GM19397 (cell line): ENCODE results near the gene PHACTR1.
A peak's percentile ranks its signal among the peaks of the same experiment; 100 is the strongest.

Experiments used
- ATAC-seq: cut with Tn5 transposase; IDR thresholded peaks from one replicate; pipeline ENCODE4 v1.9.1; 2021; ENCODE audit warnings: mild to moderate bottlenecking, moderate library complexity; ENCODE audit not compliant: unreplicated experiment

PHACTR1 gene

GRCh38 chr6:13247627-13248026, 531.1 kb downstream of the PHACTR1 start:
- ATAC-seq = no peak

- no peak for ATAC-seq
These were observed 531.5 kb downstream of the PHACTR1 start for GRCh38 chr6:13248053-13248452.

- ATAC-seq = no peak
These were observed 532.0 kb downstream of the PHACTR1 start for GRCh38 chr6:13248584-13248985.

- ATAC-seq = no peak
These were observed 532.4 kb downstream of the PHACTR1 start for GRCh38 chr6:13248994-13249393.

GRCh38 chr6:13249817-13250216, 533.2 kb downstream of the PHACTR1 start:
- no peak for ATAC-seq

GRCh38 chr6:13250703-13251102, 534.1 kb downstream of the PHACTR1 start:
- no peak for ATAC-seq

- ATAC-seq = no peak
These were observed 534.7 kb downstream of the PHACTR1 start for GRCh38 chr6:13251242-13251641.

- no peak for ATAC-seq
These were observed 536.2 kb downstream of the PHACTR1 start for GRCh38 chr6:13252790-13253189.

- no peak for ATAC-seq
These were observed 536.7 kb downstream of the PHACTR1 start for GRCh38 chr6:13253272-13253671.

- ATAC-seq = no peak
These were observed 539.9 kb downstream of the PHACTR1 start for GRCh38 chr6:13256266-13257001.

- ATAC-seq = no peak
These were observed 542.8 kb downstream of the PHACTR1 start for GRCh38 chr6:13259393-13259792.

GRCh38 chr6:13260101-13260598, 543.6 kb downstream of the PHACTR1 start:
- no peak for ATAC-seq

- no peak for ATAC-seq
These were observed 544.3 kb downstream of the PHACTR1 start for GRCh38 chr6:13260831-13261230.

- peak; percentile 59 for ATAC-seq
These were observed 545.0 kb downstream of the PHACTR1 start for GRCh38 chr6:13261464-13261994.

GRCh38 chr6:13262302-13263230, 546.0 kb downstream of the PHACTR1 start:
- no peak for ATAC-seq

GRCh38 chr6:13263669-13264068, 547.1 kb downstream of the PHACTR1 start:
- no peak for ATAC-seq

- no peak for ATAC-seq
These were observed 550.6 kb downstream of the PHACTR1 start for GRCh38 chr6:13267142-13267651.

- no peak for ATAC-seq
These were observed 552.4 kb downstream of the PHACTR1 start for GRCh38 chr6:13268913-13269518.

GRCh38 chr6:13272131-13273046, 555.8 kb downstream of the PHACTR1 start:
- ATAC-seq = peak; percentile 78
